IPS DF 19.7 (cell line): ENCODE results near the gene PTPRN2.
"Not testable (repeated sequence)": the region's sequence is repeated elsewhere in the genome, so short reads cannot be mapped to it uniquely, and the experiment has no call there.

Experiments used
- DNase-seq: peaks from one replicate; pipeline ENCODE4 v3.0.0-alpha.2; 2013; ENCODE audit warnings: low read depth, low spot score

The PTPRN2 gene

GRCh38 chr7:157980341-157980731, 607.3 kb downstream of the PTPRN2 start:
- not testable (repeated sequence) for DNase-seq

- DNase-seq: no peak
Observed at GRCh38 chr7:157979636-157980340, 607.8 kb downstream of the PTPRN2 start.

- no peak for DNase-seq
Observed at GRCh38 chr7:157978766-157979165, 608.9 kb downstream of the PTPRN2 start.

GRCh38 chr7:157977717-157978496, 609.7 kb downstream of the PTPRN2 start:
- DNase-seq: no peak

- no peak for DNase-seq
Observed at GRCh38 chr7:157977306-157977705, 610.3 kb downstream of the PTPRN2 start.

GRCh38 chr7:157976406-157976805, 611.2 kb downstream of the PTPRN2 start:
- DNase-seq: no peak

GRCh38 chr7:157975401-157976372, 611.9 kb downstream of the PTPRN2 start:
- DNase-seq: no peak

GRCh38 chr7:157974678-157975230, 612.9 kb downstream of the PTPRN2 start:
- DNase-seq: no peak

- no peak for DNase-seq
Observed at GRCh38 chr7:157973971-157974677, 613.5 kb downstream of the PTPRN2 start.

- DNase-seq: no peak
Observed at GRCh38 chr7:157972914-157973313, 614.7 kb downstream of the PTPRN2 start.

- DNase-seq: no peak
Observed at GRCh38 chr7:157971501-157971900, 616.1 kb downstream of the PTPRN2 start.

- no peak for DNase-seq
Observed at GRCh38 chr7:157970744-157971143, 616.9 kb downstream of the PTPRN2 start.

- no peak for DNase-seq
Observed at GRCh38 chr7:157969995-157970394, 617.6 kb downstream of the PTPRN2 start.

GRCh38 chr7:157966490-157966889, 621.1 kb downstream of the PTPRN2 start:
- DNase-seq: no peak

GRCh38 chr7:157964521-157964920, 623.1 kb downstream of the PTPRN2 start:
- DNase-seq: no peak

- no peak for DNase-seq
Observed at GRCh38 chr7:157964016-157964415, 623.6 kb downstream of the PTPRN2 start.

GRCh38 chr7:157963526-157963925, 624.1 kb downstream of the PTPRN2 start:
- no peak for DNase-seq

- DNase-seq: no peak
Observed at GRCh38 chr7:157962458-157963306, 624.9 kb downstream of the PTPRN2 start.

- DNase-seq: no peak
Observed at GRCh38 chr7:157961731-157962457, 625.7 kb downstream of the PTPRN2 start.
